NCI-H2196 treated with DMSO at 0.1 percent for 48 hours (cell line): ENCODE measurements around the gene SLC39A11.
A peak's percentile ranks its signal among the peaks of the same experiment; 100 is the strongest.
"Not testable (repeated sequence)": the region's sequence is repeated elsewhere in the genome, so short reads cannot be mapped to it uniquely, and the experiment has no call there.

Experiments used
- DNase-seq: peaks from one replicate; lab custom pipeline; 2025; ENCODE audit not compliant: unreplicated experiment; lab: John Stamatoyannopoulos, UW

The SLC39A11 gene

GRCh38 chr17:72725433-72726068 is 366.9 kb downstream of the SLC39A11 start:
- DNase-seq: peak; percentile 45

GRCh38 chr17:72724267-72724666 is 368.2 kb downstream of the SLC39A11 start:
- no peak for DNase-seq

GRCh38 chr17:72723711-72724110 is 368.8 kb downstream of the SLC39A11 start:
- DNase-seq: no peak

- DNase-seq: no peak
Observed at GRCh38 chr17:72720494-72720825, 372.0 kb downstream of the SLC39A11 start.

- DNase-seq: no peak
Observed at GRCh38 chr17:72719578-72720493, 372.7 kb downstream of the SLC39A11 start.

- no peak for DNase-seq
Observed at GRCh38 chr17:72719206-72719577, 373.3 kb downstream of the SLC39A11 start.

GRCh38 chr17:72717676-72718075 is 374.8 kb downstream of the SLC39A11 start:
- no peak for DNase-seq

- DNase-seq: no peak
Observed at GRCh38 chr17:72717276-72717675, 375.2 kb downstream of the SLC39A11 start.

GRCh38 chr17:72715906-72716572 is 376.4 kb downstream of the SLC39A11 start:
- no peak for DNase-seq

- no peak for DNase-seq
Observed at GRCh38 chr17:72714357-72714966, 378.0 kb downstream of the SLC39A11 start.

GRCh38 chr17:72713701-72714100 is 378.8 kb downstream of the SLC39A11 start:
- DNase-seq: no peak

GRCh38 chr17:72711521-72712310 is 380.8 kb downstream of the SLC39A11 start:
- DNase-seq: no peak

- DNase-seq: no peak
Observed at GRCh38 chr17:72710834-72711233, 381.7 kb downstream of the SLC39A11 start.

- no peak for DNase-seq
Observed at GRCh38 chr17:72710202-72710601, 382.3 kb downstream of the SLC39A11 start.

GRCh38 chr17:72708682-72709081 is 383.8 kb downstream of the SLC39A11 start:
- not testable (repeated sequence) for DNase-seq

- DNase-seq: no peak
Observed at GRCh38 chr17:72707881-72708280, 384.6 kb downstream of the SLC39A11 start.

- DNase-seq: no peak
Observed at GRCh38 chr17:72706396-72706981, 386.0 kb downstream of the SLC39A11 start.

- DNase-seq: no peak
Observed at GRCh38 chr17:72705905-72706395, 386.5 kb downstream of the SLC39A11 start.

GRCh38 chr17:72702998-72703397 is 389.5 kb downstream of the SLC39A11 start:
- no peak for DNase-seq

- DNase-seq: no peak
Observed at GRCh38 chr17:72702136-72702735, 390.3 kb downstream of the SLC39A11 start.
